ENCODE measurements around the gene ACTR3C.

ACTR3C gene

GRCh38 chr7:150368096-150368883, 44.9 kb upstream of the ACTR3C start, which contains the start of gene REPIN1:
Gene REPIN1 (plus strand): TSS chr7:150368822. CDS start chr7:150369712, 890 bp downstream.
- no peak for TF ChIP-seq Cebpa-rat (IDR thresholded peaks at IDR 0.05)
- peak within 1 kb of the TSS; percentile 100 for H3K4me2 ChIP-seq
- H3K9me3 ChIP-seq, result no peaks in the 10 kb centered on the region
- no peaks in the 10 kb centered on the region for H3K27me3 ChIP-seq
- H3K4me3 ChIP-seq, result peak within 1 kb of the TSS; percentile 99
- H3K36me3 ChIP-seq, result peaks cover 34% of the 10 kb centered on the region
- H4K20me1 ChIP-seq, result peaks cover 38% of the 10 kb centered on the region
- H3K9ac ChIP-seq, result peak within 1 kb of the TSS; percentile 97
- H3K4me1 ChIP-seq, result peaks cover 79% of the 10 kb centered on the region
- H3K27ac ChIP-seq, result peak within 1 kb of the TSS; percentile 100

GRCh38 chr7:150367677-150368095, 44.3 kb upstream of the ACTR3C start:
- H3K36me3 ChIP-seq, result peaks cover 28% of the 10 kb centered on the region
- TF ChIP-seq Cebpa-rat (IDR thresholded peaks at IDR 0.05), result no peak
- H3K4me1 ChIP-seq, result peaks cover 79% of the 10 kb centered on the region
- no peaks in the 10 kb centered on the region for H3K9me3 ChIP-seq
- H3K4me3 ChIP-seq, result peak overlapping the region; percentile 99
- no peaks in the 10 kb centered on the region for H3K27me3 ChIP-seq
- H3K4me2 ChIP-seq, result peak overlapping the region; percentile 100
- H3K27ac ChIP-seq, result peak overlapping the region; percentile 100
- H3K9ac ChIP-seq, result peak overlapping the region; percentile 97
- peaks cover 32% of the 10 kb centered on the region for H4K20me1 ChIP-seq

GRCh38 chr7:150365673-150366398, 42.5 kb upstream of the ACTR3C start:
- peak overlapping the region; percentile 8 for H3K27ac ChIP-seq
- TF ChIP-seq Cebpa-rat (IDR thresholded peaks at IDR 0.05), result no peak
- peak overlapping the region; percentile 35; the same call in 1 of the 2 replicates for H3K4me2 ChIP-seq
- H3K9me3 ChIP-seq, result no peaks in the 10 kb centered on the region
- no peak overlapping the region for H3K9ac ChIP-seq
- peaks cover 14% of the 10 kb centered on the region for H4K20me1 ChIP-seq
- H3K4me3 ChIP-seq, result no peak overlapping the region
- peaks cover 9% of the 10 kb centered on the region for H3K36me3 ChIP-seq
- H3K4me1 ChIP-seq, result peaks cover 71% of the 10 kb centered on the region
- no peaks in the 10 kb centered on the region for H3K27me3 ChIP-seq

GRCh38 chr7:150365194-150365593, 41.8 kb upstream of the ACTR3C start:
- no peaks in the 10 kb centered on the region for H3K27me3 ChIP-seq
- H3K9ac ChIP-seq, result no peak overlapping the region
- H3K36me3 ChIP-seq, result peaks cover 3% of the 10 kb centered on the region
- H3K4me3 ChIP-seq, result no peak overlapping the region
- no peak for TF ChIP-seq Cebpa-rat (IDR thresholded peaks at IDR 0.05)
- peaks cover 64% of the 10 kb centered on the region for H3K4me1 ChIP-seq
- H3K9me3 ChIP-seq, result no peaks in the 10 kb centered on the region
- H3K4me2 ChIP-seq, result no peak overlapping the region; the same call in 1 of the 2 replicates
- no peak overlapping the region for H3K27ac ChIP-seq
- peaks cover 7% of the 10 kb centered on the region for H4K20me1 ChIP-seq

DNA sequence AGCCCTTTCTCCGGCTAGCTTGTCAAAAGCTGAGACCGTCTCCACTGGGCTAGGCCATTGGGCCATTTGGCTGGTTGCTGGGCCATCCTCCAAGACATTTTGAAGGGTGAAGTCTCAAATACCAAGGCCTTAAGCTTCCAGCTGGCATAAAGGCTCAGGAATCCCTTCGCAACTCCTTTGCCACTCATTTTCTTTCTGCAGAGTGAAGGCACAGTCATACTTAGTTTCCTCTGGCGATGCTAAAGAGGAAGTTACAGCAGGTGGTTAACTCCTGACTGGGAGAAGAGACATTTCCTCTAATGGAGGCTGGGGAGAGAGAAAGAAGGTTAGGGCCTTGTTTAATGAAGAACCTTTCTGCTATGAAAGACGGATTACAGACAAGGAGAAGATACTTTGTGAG, 40.5 kb upstream of the ACTR3C start:
- H3K9me3 ChIP-seq, result no peaks in the 10 kb centered on the region
- peak overlapping the region; percentile 81 for H3K4me2 ChIP-seq
- H3K4me1 ChIP-seq, result peaks cover 63% of the 10 kb centered on the region
- no peaks in the 10 kb centered on the region for H3K27me3 ChIP-seq
- H3K4me3 ChIP-seq, result no peak overlapping the region
- no peak for TF ChIP-seq Cebpa-rat (IDR thresholded peaks at IDR 0.05)
- H3K36me3 ChIP-seq, result no peaks in the 10 kb centered on the region
- H3K27ac ChIP-seq, result peak overlapping the region; percentile 68
- H3K9ac ChIP-seq, result no peak overlapping the region; the same call in 1 of the 2 replicates
- H4K20me1 ChIP-seq, result no peaks in the 10 kb centered on the region

- Histone ChIP-seq H3K4me3 (no peak overlapping the region), H3K27me3 (no peaks in the 10 kb centered on the region), H3K9me3 (no peaks in the 10 kb centered on the region), H3K27ac (peak overlapping the region; percentile 68), H3K36me3 (no peaks in the 10 kb centered on the region), H3K9ac (no peak overlapping the region), H3K4me2 (peak overlapping the region; percentile 81), H4K20me1 (no peaks in the 10 kb centered on the region), H3K4me1 (peaks cover 68% of the 10 kb centered on the region)
- no peak for TF ChIP-seq Cebpa-rat (IDR thresholded peaks at IDR 0.05)
Measured at GRCh38 chr7:150363370-150363769, 40.0 kb upstream of the ACTR3C start.

DNA sequence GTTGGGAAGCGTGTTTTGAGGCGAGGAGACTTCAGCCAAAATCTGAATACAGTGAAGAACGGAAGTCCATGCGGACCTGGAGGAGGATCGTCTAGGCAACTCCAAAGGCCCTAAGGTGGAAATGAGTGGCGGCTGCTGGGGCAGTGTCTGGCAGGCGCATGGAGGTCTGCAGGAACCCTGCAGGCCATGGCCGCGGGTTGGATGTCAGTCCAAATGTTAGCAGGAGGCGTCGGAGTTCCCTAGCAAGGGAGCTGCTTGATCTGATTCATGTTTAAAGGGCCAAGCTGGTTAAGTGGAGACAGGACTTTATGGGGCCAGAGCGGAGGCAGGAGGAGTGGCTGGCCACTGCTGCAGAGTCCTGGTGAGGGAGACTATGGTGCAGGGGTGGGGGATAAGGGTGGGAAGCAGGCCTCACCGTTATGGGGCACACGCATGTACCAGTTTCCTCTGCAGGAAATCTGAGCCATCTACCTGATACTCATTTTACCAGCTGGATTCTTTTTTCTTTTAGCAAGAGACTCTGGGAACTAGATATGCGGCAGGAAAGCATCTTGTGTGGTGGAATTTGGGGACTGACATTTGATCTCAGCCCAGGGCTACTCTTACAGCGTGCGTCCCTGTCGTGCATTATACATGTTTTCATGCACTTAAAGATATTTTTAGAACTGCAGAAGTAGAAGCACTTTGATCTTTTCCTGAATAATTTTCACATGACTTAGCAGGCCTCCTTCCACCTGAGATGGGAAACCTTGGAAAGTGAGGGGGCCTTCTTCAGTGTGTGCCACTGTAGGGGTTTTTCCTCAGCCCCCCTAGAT, 38.7 kb upstream of the ACTR3C start:
- Histone ChIP-seq H3K4me2 (peak overlapping the region; percentile 81), H3K4me3 (no peak overlapping the region), H3K4me1 (peaks cover 69% of the 10 kb centered on the region), H4K20me1 (no peaks in the 10 kb centered on the region), H3K27me3 (no peaks in the 10 kb centered on the region), H3K9ac (no peak overlapping the region), H3K36me3 (no peaks in the 10 kb centered on the region), H3K27ac (peak overlapping the region; percentile 16; the same call in 1 of the 2 replicates), H3K9me3 (no peaks in the 10 kb centered on the region)
- no peak for TF ChIP-seq Cebpa-rat (IDR thresholded peaks at IDR 0.05)

DNA sequence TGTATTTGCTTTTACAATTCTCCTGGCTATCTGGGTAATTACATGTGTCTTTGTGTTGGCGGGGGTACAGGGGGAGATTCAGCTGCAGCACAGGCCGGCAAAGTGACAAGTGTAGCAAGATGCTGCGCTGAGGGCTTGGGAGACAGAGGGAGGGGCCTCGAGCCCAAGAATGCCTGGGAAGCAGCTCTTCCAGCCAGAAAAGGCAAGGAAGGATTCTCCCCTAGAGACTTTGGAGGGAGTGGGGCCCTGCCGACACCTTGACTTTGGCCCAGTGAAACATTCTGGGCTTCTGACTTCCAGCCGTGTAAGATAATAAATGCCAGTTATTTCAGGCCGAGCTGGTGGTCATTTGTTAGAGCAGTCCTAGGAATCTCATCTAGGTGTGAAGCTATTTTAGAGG, 38.1 kb upstream of the ACTR3C start:
- H3K27me3 ChIP-seq, result no peaks in the 10 kb centered on the region

DNA sequence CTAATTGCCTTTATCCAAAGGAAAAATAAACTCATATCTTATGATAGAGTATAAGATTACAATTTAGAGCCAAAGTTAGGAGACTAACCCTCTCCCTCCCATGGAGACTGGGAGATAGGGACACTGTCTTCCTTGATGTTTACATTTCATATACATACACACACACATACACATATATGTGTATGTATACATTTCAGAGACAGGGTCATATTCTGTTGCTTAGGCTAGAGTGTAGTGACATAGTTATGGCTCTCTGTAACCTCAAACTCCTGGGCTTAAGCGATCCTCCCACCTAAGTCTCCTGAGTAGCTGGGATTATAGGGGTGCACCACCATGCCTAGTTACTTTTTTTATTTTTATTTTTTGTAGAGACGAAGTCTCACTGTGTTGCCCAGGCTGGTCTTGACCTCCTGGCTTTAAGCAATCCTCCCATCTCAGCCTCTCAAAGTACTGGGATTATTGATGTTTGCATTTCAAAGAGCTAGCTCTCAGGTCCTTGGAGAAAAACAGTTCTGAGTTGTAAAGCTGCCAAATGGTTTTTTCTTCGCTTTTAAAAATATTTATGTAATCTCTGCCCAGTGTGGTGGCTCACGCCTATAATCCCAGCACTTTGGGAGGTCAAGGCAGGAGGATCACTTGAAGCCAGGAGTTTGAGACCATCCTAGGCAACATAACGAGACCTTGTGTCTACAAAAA, 37.2 kb upstream of the ACTR3C start:
- Histone ChIP-seq H3K27me3 (no peaks in the 10 kb centered on the region), H3K9me3 (no peaks in the 10 kb centered on the region), H3K9ac (no peak overlapping the region), H3K4me1 (peaks cover 69% of the 10 kb centered on the region), H3K27ac (no peak overlapping the region), H3K4me2 (no peak overlapping the region), H4K20me1 (no peaks in the 10 kb centered on the region), H3K36me3 (no peaks in the 10 kb centered on the region), H3K4me3 (no peak overlapping the region)
- no peak for TF ChIP-seq Cebpa-rat (IDR thresholded peaks at IDR 0.05)

More for the DNA sequence above, 38.1 kb upstream of the ACTR3C start:
- no peak overlapping the region for H3K27ac ChIP-seq
- no peak overlapping the region for H3K9ac ChIP-seq
- H3K4me2 ChIP-seq, result no peak overlapping the region
- no peaks in the 10 kb centered on the region for H3K36me3 ChIP-seq
- H3K4me3 ChIP-seq, result no peak overlapping the region
- peaks cover 69% of the 10 kb centered on the region for H3K4me1 ChIP-seq
- no peaks in the 10 kb centered on the region for H3K9me3 ChIP-seq
- H4K20me1 ChIP-seq, result no peaks in the 10 kb centered on the region
- TF ChIP-seq Cebpa-rat (IDR thresholded peaks at IDR 0.05), result no peak
